Measurements from ENCODE around the gene SCFD2. TPM values are rescaled to one million over a fixed set of nuclear protein-coding genes. Genes with fewer than 3 reads are reported as not detected.

SCFD2 gene
- total RNA-seq, 1 experiment from 2014 or later: 36.6 TPM

DNA sequence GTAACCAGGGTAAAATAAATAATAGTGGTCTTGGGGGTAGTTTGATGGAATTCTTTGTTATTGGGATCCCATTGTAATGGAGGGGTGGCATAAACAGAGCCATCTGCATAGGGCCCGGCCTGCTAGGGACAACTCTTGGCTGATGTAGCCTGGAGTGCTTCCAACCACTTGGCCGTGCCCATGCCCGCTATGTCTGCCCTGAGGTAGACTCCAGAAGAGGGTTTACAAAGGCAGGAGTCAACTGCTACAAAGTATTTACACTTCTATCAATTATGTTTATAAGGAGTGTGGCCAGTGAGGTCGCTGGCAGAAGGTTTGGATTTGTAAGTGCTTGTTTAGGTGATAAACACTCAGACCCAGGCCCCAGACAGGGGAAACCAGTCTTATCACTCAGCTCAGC is 495.6 kb downstream of the SCFD2 start:
- POLR2A ChIA-PET (ENCODE audit: unreplicated experiment): no interaction called here
- no peaks in the 10 kb centered on the region for H3K9me3 ChIP-seq (ENCODE audit: low read length)
- CTCF ChIA-PET: no interaction called here

DNA sequence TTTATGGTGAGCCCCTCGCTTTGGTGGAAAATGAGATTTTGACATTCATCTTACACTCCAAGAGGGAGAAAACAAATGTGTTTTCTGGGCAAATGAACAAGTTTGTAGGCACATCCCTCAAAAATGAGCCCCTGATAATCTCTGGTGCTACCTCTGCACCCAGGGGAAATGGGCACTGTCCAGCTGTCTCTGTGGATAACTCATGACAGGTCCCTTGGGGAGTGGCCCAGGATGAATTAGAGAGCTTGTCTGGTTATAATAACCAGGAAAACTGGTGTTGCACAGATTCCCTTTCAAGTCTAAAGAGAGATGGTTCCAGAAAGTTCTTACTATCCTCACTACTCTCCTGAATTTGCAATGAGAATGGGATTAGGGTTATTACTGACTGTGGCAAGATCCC is 496.2 kb downstream of the SCFD2 start:
- H3K79me2 ChIP-seq (ENCODE audit: low read length): no peaks in the 10 kb centered on the region
- no peak overlapping the region for H3K9ac ChIP-seq (ENCODE audit: low read length)
- no peak overlapping the region for H3K4me2 ChIP-seq (ENCODE audit: low read length)
- H2AFZ ChIP-seq (ENCODE audit: low read length): no peak overlapping the region
- H3K9me3 ChIP-seq (ENCODE audit: low read length): no peaks in the 10 kb centered on the region
- ATAC-seq (no peak), DNase-seq (no peak)
- no peaks in the 10 kb centered on the region for H3K9me2 ChIP-seq (replicated peaks; ENCODE audit: low read length)
- no peaks in the 10 kb centered on the region for H4K20me1 ChIP-seq (ENCODE audit: low read length)
- H3K4me1 ChIP-seq (ENCODE audit: insufficient read depth, low read length): no peaks in the 10 kb centered on the region
- H3K36me3 ChIP-seq (ENCODE audit: low read depth, low read length): no peaks in the 10 kb centered on the region
- no peak overlapping the region for H3K27ac ChIP-seq (ENCODE audit: low read length)
- no TSS peak for BruUV-seq (replicated peaks)
- H3F3A ChIP-seq (ENCODE audit: low read length, unreplicated experiment): no peaks in the 10 kb centered on the region
- ChIA-PET POLR2A (ENCODE audit: unreplicated experiment) (interaction anchor here (0.5 kb wide), 1 partner anchor 600 kb away, joined by 4 read pairs; no protein-coding TSS in a partner anchor), CTCF (no interaction called here)
- TF ChIP-seq EZH2 (IDR thresholded peaks at IDR 0.05; ENCODE audit: low read length, unreplicated experiment): no peak
- no peak for TF ChIP-seq EZH2phosphoT487 (IDR thresholded peaks at IDR 0.05; ENCODE audit: borderline replicate concordance, low read length)
- H3K27me3 ChIP-seq (ENCODE audit: low read length): no peaks in the 10 kb centered on the region
- H3K4me3 ChIP-seq (ENCODE audit: low read length): no peak overlapping the region
- intact Hi-C loops (cut with micrococcal nuclease): no loop called here

More for the DNA sequence above, 495.6 kb downstream of the SCFD2 start:
- H3K4me1 ChIP-seq (ENCODE audit: insufficient read depth, low read length): no peaks in the 10 kb centered on the region
- intact Hi-C loops (cut with micrococcal nuclease): no loop called here
- no peaks in the 10 kb centered on the region for H3K27me3 ChIP-seq (ENCODE audit: low read length)
- H3K79me2 ChIP-seq (ENCODE audit: low read length): no peaks in the 10 kb centered on the region
- DNase-seq (no peak), ATAC-seq (no peak)
- H3K9ac ChIP-seq (ENCODE audit: low read length): no peak overlapping the region
- no peak overlapping the region for H3K4me2 ChIP-seq (ENCODE audit: low read length)
- H4K20me1 ChIP-seq (ENCODE audit: low read length): no peaks in the 10 kb centered on the region
- no peak overlapping the region for H2AFZ ChIP-seq (ENCODE audit: low read length)
- H3F3A ChIP-seq (ENCODE audit: low read length, unreplicated experiment): no peaks in the 10 kb centered on the region
- H3K27ac ChIP-seq (ENCODE audit: low read length): no peak overlapping the region
- TF ChIP-seq EZH2 (IDR thresholded peaks at IDR 0.05; ENCODE audit: low read length, unreplicated experiment) (no peak), EZH2phosphoT487 (IDR thresholded peaks at IDR 0.05; ENCODE audit: borderline replicate concordance, low read length) (no peak)
- TF ChIP-seq, protein P1, sequence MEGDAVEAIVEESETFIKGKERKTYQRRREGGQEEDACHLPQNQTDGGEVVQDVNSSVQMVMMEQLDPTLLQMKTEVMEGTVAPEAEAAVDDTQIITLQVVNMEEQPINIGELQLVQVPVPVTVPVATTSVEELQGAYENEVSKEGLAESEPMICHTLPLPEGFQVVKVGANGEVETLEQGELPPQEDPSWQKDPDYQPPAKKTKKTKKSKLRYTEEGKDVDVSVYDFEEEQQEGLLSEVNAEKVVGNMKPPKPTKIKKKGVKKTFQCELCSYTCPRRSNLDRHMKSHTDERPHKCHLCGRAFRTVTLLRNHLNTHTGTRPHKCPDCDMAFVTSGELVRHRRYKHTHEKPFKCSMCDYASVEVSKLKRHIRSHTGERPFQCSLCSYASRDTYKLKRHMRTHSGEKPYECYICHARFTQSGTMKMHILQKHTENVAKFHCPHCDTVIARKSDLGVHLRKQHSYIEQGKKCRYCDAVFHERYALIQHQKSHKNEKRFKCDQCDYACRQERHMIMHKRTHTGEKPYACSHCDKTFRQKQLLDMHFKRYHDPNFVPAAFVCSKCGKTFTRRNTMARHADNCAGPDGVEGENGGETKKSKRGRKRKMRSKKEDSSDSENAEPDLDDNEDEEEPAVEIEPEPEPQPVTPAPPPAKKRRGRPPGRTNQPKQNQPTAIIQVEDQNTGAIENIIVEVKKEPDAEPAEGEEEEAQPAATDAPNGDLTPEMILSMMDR (conservative IDR thresholded peaks at IDR 0.05; ENCODE audit: low read depth, low read length): no peak
- no peaks in the 10 kb centered on the region for H3K36me3 ChIP-seq (ENCODE audit: low read depth, low read length)
- H3K9me2 ChIP-seq (replicated peaks; ENCODE audit: low read length): no peaks in the 10 kb centered on the region
- BruUV-seq (replicated peaks): no TSS peak
- H3K4me3 ChIP-seq (ENCODE audit: low read length): no peak overlapping the region

DNA sequence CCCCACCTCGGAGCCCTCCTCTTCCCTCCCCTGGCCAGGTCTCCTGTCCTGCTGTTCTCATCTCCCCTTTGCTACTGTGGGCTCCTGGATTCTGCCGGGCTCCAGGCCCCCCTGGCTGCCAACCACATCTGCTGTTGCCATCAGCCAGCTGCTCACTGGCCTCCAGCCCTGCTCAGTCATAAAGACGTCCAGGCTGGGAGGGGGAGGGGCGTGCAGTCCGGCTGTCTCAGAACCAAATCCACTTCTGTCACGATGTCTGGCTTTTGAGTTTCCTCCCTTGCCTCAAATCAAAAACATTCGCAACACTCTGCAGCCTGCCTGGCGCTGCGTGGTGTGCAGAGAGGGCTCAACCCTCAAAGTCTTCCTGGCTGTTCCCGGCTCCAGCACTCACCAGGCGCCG is 496.7 kb downstream of the SCFD2 start:
- Histone ChIP-seq H3K36me3 (ENCODE audit: low read depth, low read length) (no peaks in the 10 kb centered on the region), H3K9me2 (replicated peaks; ENCODE audit: low read length) (no peaks in the 10 kb centered on the region), H3F3A (ENCODE audit: low read length, unreplicated experiment) (no peaks in the 10 kb centered on the region), H4K20me1 (ENCODE audit: low read length) (no peaks in the 10 kb centered on the region), H3K4me2 (ENCODE audit: low read length) (no peak overlapping the region), H3K4me1 (ENCODE audit: insufficient read depth, low read length) (no peaks in the 10 kb centered on the region), H3K9me3 (ENCODE audit: low read length) (no peaks in the 10 kb centered on the region), H3K27me3 (ENCODE audit: low read length) (no peaks in the 10 kb centered on the region), H3K9ac (ENCODE audit: low read length) (no peak overlapping the region), H2AFZ (ENCODE audit: low read length) (no peak overlapping the region), H3K27ac (ENCODE audit: low read length) (no peak overlapping the region), H3K4me3 (ENCODE audit: low read length) (no peak overlapping the region), H3K79me2 (ENCODE audit: low read length) (no peaks in the 10 kb centered on the region)
- no TSS peak for BruUV-seq (replicated peaks)
- ATAC-seq (no peak), DNase-seq (no peak)
- TF ChIP-seq EZH2phosphoT487 (IDR thresholded peaks at IDR 0.05; ENCODE audit: borderline replicate concordance, low read length) (no peak), EZH2 (IDR thresholded peaks at IDR 0.05; ENCODE audit: low read length, unreplicated experiment) (no peak)
- TF ChIP-seq, protein P1 (conservative IDR thresholded peaks at IDR 0.05; ENCODE audit: low read depth, low read length): no peak
- intact Hi-C loops (cut with micrococcal nuclease): no loop called here
- CTCF ChIA-PET: no interaction called here
- POLR2A ChIA-PET (ENCODE audit: unreplicated experiment): interaction anchor here (0.5 kb wide), 1 partner anchor 599 kb away, joined by 4 read pairs; no protein-coding TSS in a partner anchor

Data from PC-3 (cell line).